AG09309 (cell line): Measurements from ENCODE around the gene PAFAH2.

Experiments
- DNase-seq: peaks from one replicate; pipeline ENCODE4 v3.0.0-alpha.2; 2010; ENCODE audit warnings: low read depth
- H3K4me3 ChIP-seq: 2 replicates; pipeline ENCODE4 v1.5.1; 2011; ENCODE audit warnings: mild to moderate bottlenecking, low read depth, low read length, moderate library complexity; ENCODE audit not compliant: control insufficient read depth
- TF ChIP-seq, protein P1 (sequence below): IDR thresholded peaks from 2 replicates; pipeline ENCODE4 v1.5.1; 2011; ENCODE audit warnings: mild to moderate bottlenecking, low read depth, low read length, inconsistent platforms; ENCODE audit not compliant: insufficient read depth, control insufficient read depth; ENCODE audit errors: missing control alignments

The PAFAH2 gene

GRCh38 chr1:26036756-26037281 is 39.0 kb upstream of the PAFAH2 start:
- no peak for DNase-seq
- no peak overlapping the region for H3K4me3 ChIP-seq
- TF ChIP-seq, protein P1, sequence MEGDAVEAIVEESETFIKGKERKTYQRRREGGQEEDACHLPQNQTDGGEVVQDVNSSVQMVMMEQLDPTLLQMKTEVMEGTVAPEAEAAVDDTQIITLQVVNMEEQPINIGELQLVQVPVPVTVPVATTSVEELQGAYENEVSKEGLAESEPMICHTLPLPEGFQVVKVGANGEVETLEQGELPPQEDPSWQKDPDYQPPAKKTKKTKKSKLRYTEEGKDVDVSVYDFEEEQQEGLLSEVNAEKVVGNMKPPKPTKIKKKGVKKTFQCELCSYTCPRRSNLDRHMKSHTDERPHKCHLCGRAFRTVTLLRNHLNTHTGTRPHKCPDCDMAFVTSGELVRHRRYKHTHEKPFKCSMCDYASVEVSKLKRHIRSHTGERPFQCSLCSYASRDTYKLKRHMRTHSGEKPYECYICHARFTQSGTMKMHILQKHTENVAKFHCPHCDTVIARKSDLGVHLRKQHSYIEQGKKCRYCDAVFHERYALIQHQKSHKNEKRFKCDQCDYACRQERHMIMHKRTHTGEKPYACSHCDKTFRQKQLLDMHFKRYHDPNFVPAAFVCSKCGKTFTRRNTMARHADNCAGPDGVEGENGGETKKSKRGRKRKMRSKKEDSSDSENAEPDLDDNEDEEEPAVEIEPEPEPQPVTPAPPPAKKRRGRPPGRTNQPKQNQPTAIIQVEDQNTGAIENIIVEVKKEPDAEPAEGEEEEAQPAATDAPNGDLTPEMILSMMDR = no peak

DNA sequence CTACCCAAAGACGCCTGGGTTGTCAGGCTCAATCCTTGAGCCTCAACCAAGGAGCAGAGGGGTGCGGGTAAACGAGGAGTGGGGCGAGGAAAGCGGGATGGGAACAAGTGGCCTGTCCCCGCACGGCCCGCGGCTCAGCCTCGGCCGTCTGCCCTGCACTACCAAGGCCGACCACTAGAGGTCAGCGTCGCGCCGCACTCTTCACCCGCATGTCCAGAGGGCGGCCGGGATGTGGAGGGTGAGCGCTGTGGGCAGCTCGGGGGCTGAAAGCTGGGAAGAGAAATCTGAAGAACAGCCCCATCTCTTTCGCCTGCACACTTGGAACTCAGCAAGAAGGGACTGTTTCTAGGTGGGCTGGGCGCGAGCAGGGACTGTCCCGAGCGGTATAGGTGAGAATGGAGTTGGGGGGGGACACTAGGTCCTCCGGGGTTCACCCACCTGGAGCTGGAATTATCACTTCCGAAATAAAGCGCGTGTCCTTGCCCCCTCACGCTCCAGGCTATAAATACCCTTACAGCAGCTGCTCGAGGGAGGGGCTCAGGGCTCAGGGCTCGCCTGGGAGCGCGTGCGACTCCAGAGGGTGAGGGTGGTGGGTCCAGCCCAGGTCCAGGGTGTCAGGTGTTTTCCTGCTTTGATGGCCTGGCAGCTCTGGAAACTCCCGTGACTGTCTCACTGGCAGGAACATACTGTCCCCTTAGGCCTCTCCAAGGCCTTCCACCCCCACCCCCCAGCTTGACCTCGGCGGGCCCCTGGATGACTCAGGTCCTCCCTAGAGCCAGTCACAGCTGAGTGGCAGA is 38.3 kb upstream of the PAFAH2 start:
- TF ChIP-seq, protein P1 = peak; percentile 99
- no peak for DNase-seq
- peak overlapping the region; percentile 91 for H3K4me3 ChIP-seq

DNA sequence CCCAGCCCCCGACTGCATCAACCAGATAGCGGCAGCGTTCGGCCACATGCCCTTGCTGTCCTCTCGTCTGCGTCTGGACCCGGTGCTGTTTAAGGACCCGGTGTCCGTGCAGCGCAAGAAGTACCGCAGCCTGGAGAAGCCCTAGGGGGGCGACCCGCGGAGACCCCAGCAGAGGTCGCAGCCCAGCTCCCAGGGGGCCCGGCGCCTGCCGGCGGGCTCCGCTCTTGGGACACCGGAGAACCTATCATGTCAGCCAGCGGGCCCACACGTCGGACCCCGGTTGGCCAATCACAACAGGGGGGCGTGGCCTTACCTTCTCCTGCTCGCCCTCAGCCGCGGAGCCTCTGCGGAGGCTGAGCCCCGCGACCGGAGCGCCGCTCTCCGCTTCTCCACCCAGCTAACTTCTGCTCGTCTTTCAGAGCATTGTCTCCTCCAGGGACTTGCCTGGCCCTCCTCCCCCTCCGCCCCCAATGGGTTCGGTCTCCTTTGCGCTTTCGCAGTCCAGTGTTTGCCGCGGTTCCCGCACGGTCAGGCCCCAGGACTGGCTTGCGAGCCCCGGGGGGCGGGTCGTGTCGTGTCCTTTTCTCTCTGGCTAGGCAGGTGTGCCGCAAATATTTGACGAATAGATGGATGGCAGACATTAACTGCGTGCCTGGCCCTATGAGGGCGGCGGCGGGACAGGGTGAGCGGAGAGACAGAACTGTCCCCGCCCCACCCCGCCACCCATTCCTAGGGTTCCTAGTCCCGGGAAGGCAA is 37.5 kb upstream of the PAFAH2 start:
- peak overlapping the region; percentile 91 for H3K4me3 ChIP-seq
- TF ChIP-seq, protein P1 = peak; percentile 7
- no peak for DNase-seq

- TF ChIP-seq, protein P1 = no peak
- peak overlapping the region; percentile 91 for H3K4me3 ChIP-seq
- no peak for DNase-seq
Measured at GRCh38 chr1:26034504-26035202, 36.8 kb upstream of the PAFAH2 start.

DNA sequence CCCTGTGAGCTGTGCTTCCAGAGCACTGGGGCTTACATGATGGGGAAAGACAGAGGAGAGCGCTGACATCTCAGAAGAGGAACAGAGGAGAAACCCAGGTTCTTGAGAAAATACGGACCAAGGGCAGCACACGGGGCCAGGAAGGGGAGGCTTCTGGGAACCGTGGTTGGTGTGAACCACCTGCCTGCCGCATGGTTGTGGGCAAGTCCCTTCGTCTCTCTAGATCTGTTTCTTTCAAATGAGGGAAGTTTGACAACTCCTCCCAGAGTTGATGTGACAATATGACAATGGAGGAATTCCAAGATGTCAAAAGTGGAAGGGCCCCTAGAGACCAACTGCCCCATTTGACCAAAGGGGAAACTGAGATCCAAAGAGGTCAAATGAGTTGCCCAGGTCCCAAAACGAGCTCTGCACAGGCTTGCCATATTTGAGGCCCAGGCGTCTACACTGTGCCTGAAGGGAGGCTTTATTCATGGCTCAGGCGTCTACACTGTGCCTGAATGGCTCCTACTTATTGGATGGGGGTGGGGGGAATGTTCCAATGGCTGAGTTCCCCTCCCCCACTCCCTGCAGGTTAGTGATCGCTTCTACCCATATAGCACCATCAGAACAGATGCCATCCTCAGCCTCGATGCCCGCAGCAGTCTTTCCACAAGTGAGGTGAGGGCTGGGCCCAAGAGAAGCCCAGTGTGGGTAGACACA is 34.9 kb upstream of the PAFAH2 start:
- no peak for DNase-seq
- TF ChIP-seq, protein P1 = no peak

GRCh38 chr1:26031611-26032220 is 33.9 kb upstream of the PAFAH2 start:
- TF ChIP-seq, protein P1 = no peak
- no peak for DNase-seq
- no peak overlapping the region for H3K4me3 ChIP-seq

More for the DNA sequence above, 34.9 kb upstream of the PAFAH2 start:
- H3K4me3 ChIP-seq = no peak overlapping the region
